Measurements from ENCODE around the gene PTPRT.

PTPRT gene

DNA sequence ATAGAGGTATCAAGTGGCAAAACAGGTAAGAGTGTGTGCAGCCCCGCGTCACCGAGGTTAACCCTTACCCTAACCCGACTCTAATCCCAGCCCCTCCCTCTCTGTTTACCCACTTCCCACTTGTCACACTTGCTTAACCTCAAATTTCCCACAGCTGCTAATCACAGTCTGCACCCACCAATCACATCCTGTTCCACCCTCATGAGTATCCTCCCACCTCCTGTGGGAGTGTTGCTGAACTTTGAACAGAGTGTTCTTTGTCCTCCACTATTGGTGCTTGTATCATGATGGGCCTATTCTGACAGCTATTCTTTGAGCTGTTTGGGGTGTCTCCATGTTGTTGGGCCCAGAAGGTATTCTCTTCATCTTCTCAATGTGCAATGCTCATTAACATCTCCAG, 487.8 kb downstream of the PTPRT start:
- DNase-seq = no peak

DNA sequence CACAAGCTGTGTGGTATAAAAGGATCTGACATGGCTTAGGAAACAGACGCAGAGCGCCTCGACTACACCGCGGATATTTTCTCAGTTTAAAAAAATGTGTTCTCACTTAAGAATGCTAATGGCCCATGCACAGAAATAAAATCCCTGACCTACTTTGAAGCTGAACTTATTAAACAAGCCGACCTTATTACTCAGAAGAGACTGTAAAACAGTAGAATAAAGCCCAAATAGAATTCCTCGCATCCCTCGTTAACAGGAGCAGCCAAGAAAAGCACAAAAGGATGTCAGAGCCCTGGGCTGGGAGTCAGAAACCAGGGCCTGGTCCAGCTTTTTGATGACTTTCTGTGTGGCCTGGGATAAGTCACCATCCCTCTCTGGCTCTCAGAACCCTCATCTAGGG, 489.3 kb downstream of the PTPRT start:
- DNase-seq = no peak

DNA sequence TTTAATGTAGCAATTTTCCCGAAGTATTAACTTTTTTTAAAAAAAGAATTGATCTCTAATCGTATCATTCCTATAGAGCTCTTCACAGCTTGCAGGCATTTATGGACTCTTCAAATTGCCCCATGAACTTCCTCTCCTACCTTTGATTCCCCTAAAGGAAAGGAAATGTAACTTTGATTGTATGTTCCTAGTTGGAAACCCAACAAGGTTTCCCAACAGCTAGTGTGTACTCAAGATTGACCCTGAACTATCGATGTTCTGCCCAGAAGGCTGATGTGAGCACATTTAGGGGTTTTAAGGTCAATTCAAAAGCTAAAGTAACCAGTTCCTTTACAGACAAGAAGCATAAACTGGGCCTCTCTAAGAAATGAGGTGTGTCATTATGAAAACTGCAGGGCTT, 491.7 kb downstream of the PTPRT start:
- no peak for DNase-seq

GRCh38 chr20:42690842-42691437, 498.8 kb downstream of the PTPRT start:
- DNase-seq = no peak

GRCh38 chr20:42688576-42688975, 501.1 kb downstream of the PTPRT start:
- DNase-seq = no peak

- no peak for DNase-seq
Measured at GRCh38 chr20:42686057-42686456, 503.6 kb downstream of the PTPRT start.

GRCh38 chr20:42678895-42679294, 510.8 kb downstream of the PTPRT start:
- DNase-seq = no peak

DNA sequence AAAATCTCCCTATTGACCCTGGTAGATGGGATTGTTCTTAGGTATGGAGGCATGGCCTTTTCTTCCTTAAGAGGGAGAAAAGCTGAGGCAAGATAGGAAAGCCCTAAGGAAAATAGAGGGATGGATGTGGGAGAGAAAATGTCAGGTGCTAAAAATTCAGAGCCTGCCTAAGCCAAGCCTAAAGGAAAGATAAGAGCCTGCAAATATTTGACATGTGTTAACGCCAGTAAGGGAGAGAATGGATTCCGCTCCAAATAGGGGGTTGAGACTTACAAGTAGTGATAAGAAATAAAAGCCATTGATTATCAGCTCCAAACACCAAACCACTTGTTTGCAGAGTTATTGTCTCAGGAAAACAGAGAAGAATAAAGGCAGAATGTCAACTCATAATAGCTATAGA, 533.6 kb downstream of the PTPRT start:
- no peak for DNase-seq

DNA sequence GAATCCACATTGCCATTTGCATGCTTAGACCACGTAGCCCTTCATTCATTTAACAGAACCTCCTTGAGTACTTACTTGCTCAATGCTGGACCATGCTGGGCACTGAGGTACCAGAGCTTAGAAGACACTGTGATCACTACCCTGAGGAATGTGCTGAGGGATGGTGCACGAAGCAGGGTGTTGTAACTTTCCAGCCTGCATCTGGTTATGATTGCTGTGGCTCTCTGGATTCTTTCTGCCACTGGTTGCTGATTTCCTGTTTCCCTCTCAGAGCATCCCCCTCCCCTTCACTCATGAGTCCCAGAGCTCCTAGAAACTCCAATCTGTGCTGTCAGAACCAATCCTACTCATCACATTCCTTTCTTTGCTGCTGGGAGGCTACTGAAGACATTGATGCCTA, 537.4 kb downstream of the PTPRT start:
- DNase-seq = no peak

DNA sequence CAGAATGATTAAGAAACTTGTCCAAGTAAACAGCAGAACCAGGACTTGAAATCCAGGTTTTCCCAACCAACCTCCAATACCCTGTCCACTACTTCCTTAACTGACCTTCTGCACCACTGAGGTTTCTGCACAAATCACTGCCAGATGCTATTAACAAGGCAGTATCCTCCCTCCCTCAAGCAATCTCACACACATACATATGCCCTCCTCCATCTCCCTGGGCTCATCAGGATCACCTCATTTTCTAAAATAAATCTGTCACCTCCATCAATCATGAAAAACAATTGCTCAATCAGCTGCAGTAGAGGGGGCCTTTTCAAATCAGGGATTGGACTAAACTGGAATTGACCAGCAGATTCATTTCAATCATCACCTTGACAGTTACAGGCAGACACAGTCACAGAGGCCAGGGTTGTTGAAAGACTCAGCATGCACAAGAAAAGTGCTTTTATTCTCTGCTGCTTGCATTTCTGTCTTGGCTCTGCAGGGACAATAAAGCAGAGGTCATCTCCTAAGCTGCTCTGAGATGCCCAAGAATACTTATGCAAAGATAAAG, 539.4 kb downstream of the PTPRT start:
- no peak for DNase-seq

- no peak for DNase-seq
Measured at GRCh38 chr20:42649748-42650147, 540.0 kb downstream of the PTPRT start.

GRCh38 chr20:42646250-42646649, 543.5 kb downstream of the PTPRT start:
- DNase-seq = no peak

- DNase-seq = no peak
Measured at GRCh38 chr20:42641886-42642285, 547.8 kb downstream of the PTPRT start.

DNA sequence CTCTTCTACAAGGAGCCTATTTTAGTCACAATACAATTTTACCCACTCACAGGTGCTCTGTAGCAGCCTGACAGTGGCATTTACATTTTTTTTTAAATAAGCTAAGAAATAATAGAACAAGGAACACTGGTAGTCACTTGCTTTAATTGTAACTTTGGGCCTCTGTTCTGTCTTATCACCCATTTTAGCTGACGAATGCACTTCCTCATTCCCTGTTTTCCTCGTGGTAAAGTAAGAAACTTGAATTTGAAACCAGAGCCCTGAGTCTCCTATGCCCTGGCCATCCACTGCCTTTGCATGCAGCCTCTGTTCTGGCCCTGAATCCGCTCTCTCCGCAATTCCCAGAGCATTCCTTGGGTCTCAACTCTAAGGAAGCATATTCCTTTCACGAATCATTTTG, 550.6 kb downstream of the PTPRT start:
- DNase-seq = no peak

GRCh38 chr20:42635699-42636411, 553.9 kb downstream of the PTPRT start:
- DNase-seq = no peak

GRCh38 chr20:42634156-42634555, 555.5 kb downstream of the PTPRT start:
- DNase-seq = no peak

DNA sequence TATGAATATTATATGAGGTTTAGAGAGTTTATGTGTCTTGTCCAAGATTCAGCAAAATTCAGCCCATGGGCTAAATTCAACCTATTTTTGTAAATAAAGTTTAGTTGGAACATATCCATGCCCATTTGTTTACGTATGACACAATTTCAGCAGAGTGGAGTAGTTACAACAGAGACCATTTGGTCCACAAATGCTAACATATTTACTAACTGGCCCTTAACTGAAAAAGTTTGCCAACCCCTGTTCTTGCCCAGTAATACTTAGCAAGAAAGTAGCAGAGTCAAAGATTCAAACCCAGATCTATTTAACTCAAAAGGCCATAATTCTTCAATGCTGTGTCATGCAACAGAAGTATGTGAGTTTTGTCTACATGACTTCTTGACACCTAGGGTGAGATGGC, 561.0 kb downstream of the PTPRT start:
- no peak for DNase-seq

GRCh38 chr20:42613076-42613475, 576.6 kb downstream of the PTPRT start:
- DNase-seq = no peak

- no peak for DNase-seq
Measured at GRCh38 chr20:42611889-42612837, 577.5 kb downstream of the PTPRT start.

- DNase-seq = no peak
Measured at GRCh38 chr20:42611423-42611822, 578.3 kb downstream of the PTPRT start.

GRCh38 chr20:42610070-42610469, 579.6 kb downstream of the PTPRT start:
- DNase-seq = no peak

DNA sequence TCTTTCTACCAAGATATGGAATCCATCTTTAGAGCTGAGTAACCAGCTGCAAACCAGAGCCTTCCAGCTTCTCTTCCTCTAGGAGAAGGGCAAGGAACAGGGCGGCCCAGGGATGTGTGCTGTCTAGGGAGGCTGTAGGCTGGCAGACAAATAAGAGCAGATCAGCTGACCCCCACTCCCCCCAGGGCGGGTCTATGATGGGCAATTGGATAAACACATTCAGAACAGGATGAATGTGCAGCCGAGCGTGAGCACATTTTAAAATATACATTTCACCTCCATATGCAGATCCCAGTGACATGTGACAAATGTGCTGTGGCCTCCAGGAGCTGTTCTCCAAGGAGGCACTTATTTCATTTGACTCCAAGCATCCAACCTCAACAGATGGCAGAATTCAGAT, 580.1 kb downstream of the PTPRT start:
- no peak for DNase-seq

Measured in activated effector memory CD4-positive, alpha-beta T cell treated with Interleukin-2 at 50 U/mL for 16 hours (primary cell).